Keratinocyte (primary cell): Measurements from ENCODE around the gene CAPN15.

Source experiments
- CTCF ChIP-seq, 3 experiments: IDR thresholded peaks in 1 of 3; conservative IDR thresholded peaks in 1 of 3; optimal IDR thresholded peaks in 1 of 3; 2 replicates in 2 of 3; 3 replicates in 1 of 3; pipeline versions ENCODE3 to v1.5.1; 2011; ENCODE audit warnings: low read length in 3 of 3, mild to moderate bottlenecking in 3 of 3, moderate library complexity in 2 of 3, control low read depth in 1 of 3, inconsistent platforms in 1 of 3; ENCODE audit not compliant: insufficient read depth in 2 of 3; ENCODE audit errors: extremely low read depth in 1 of 3
- EZH2 ChIP-seq: IDR thresholded peaks from one replicate; pipeline ENCODE4 v1.6.1; 2012; ENCODE audit warnings: inconsistent platforms, mild to moderate bottlenecking, low read length, moderate library complexity

GRCh38 chr16:578232-578869 lies 50.8 kb downstream of the CAPN15 start:
- no peak for TF ChIP-seq EZH2
- no peak for TF ChIP-seq CTCF (optimal IDR thresholded peaks at IDR 0.05 in 1 of 3, IDR thresholded peaks at IDR 0.05 in 1 of 3, conservative IDR thresholded peaks at IDR 0.05 in 1 of 3; ENCODE audit: extremely low read depth in 1 of 3, insufficient read depth in 2 of 3, low read length in 3 of 3)
